ENCODE measurements around the gene DIAPH1. TPM values are rescaled to one million over a fixed set of nuclear protein-coding genes. Genes with fewer than 3 reads are reported as not detected.

Gene DIAPH1
- total RNA-seq (2012; rRNA removed) = 22.9 and 25.9 TPM in 2 replicates

DNA sequence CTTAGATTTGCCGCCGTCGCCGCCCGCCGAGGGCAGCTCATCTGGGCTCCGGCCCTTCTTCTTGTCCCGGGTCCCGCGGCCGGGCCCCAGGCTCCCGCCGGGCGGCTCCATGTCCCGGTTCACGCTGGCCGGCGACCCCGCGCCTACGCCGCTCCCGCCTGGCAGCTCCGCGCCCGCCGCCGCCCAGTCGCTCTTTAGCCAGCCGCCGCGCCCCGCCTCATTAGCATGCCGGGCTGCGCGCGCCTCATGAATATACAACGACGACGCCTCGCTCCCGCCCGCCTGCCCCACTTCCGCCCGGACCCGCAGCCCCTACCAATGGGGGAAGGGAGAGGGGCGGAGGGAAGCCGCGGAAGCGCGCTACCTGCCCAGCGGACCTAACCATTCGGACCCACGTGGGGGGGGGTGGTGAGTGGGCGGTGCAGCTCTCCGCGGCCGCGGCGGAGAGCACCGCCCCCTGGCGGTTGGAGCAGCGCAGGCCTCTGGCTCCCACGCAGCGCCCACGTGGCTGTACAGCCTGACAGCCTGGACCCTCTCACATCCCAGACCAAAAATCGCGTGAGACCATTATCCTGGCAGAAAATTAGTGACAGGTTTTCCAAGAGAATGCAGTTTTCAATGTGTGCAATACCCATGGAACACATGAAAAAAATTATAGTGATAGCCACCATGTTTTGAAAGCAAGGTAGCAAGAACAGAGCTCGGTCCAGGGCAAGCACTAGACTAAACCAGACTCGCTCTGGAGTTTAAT is at the start of gene DIAPH1:
Gene DIAPH1 (minus strand): TSS at position 197 of the 751 bp plus-strand sequence. CDS start 86 bp downstream, at position 111.
- Histone ChIP-seq H3K4me1 (ENCODE audit: control insufficient read depth, insufficient read depth, low read length) (peaks cover 19% of the 10 kb centered on the region), H3K27me3 (ENCODE audit: control insufficient read depth, insufficient read depth, low read length) (no peaks in the 10 kb centered on the region), H3K36me3 (ENCODE audit: insufficient read depth, low read length) (peaks cover 45% of the 10 kb centered on the region), H3K9ac (ENCODE audit: low read depth, low read length) (peak within 1 kb of the TSS; percentile 96), H3K4me2 (ENCODE audit: low read length) (peak within 1 kb of the TSS; percentile 91), H3K4me3 (ENCODE audit: low read length) (peak within 1 kb of the TSS; percentile 89), H3K9me3 (replicated peaks; ENCODE audit: low read length) (no peaks in the 10 kb centered on the region)

DNA sequence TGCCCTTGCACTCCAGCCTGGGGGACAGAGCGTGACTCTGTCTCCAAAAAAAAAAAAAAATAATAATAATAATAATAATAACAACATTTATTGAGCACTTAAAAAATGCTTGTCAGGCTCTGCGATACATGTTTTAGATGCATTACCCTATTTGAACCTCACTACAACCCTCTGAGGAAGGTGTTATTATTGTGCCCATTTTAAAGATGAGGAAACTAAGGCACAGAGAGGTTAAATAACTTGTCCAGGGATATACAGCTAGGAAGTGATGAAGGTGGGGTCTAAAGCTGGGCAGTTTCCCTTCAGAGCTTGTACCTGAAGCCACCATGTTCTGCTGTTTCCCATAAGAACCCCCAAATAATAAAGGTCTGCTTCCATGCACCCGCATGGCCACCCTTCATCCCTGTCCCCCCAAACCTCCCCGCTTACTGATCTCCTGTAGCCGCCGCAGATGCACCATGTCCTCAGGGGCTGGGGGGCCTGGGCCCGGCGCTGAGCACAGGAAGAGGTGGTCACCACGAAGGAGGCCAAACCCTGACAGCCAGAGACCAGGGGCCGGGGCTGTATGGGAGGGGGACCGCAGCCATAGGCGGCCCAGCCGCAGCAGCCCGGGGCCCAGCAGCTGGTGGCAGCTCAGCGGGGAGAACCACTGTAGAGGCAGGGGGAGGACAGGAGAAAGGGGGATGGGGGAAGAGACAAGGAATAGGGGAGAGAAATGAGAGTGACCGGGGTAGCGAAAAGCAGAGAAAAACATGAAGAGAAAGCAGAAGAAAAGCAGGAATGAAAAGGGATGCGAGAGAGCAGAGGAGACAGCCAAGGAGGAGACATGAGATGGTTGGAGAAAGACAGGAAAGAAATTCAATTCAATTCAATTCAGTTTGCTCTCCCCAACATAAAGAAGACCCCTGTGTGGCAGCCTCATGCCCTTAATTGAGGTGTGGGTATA is 47.5 kb upstream of the DIAPH1 start:
- Histone ChIP-seq H3K4me2 (ENCODE audit: low read length) (no peak overlapping the region), H3K9ac (ENCODE audit: low read depth, low read length) (no peak overlapping the region), H3K9me3 (replicated peaks; ENCODE audit: low read length) (no peaks in the 10 kb centered on the region), H3K4me3 (ENCODE audit: low read length) (no peak overlapping the region), H3K36me3 (ENCODE audit: insufficient read depth, low read length) (no peaks in the 10 kb centered on the region), H3K27me3 (ENCODE audit: control insufficient read depth, insufficient read depth, low read length) (no peaks in the 10 kb centered on the region), H3K4me1 (ENCODE audit: control insufficient read depth, insufficient read depth, low read length) (no peaks in the 10 kb centered on the region)

DNA sequence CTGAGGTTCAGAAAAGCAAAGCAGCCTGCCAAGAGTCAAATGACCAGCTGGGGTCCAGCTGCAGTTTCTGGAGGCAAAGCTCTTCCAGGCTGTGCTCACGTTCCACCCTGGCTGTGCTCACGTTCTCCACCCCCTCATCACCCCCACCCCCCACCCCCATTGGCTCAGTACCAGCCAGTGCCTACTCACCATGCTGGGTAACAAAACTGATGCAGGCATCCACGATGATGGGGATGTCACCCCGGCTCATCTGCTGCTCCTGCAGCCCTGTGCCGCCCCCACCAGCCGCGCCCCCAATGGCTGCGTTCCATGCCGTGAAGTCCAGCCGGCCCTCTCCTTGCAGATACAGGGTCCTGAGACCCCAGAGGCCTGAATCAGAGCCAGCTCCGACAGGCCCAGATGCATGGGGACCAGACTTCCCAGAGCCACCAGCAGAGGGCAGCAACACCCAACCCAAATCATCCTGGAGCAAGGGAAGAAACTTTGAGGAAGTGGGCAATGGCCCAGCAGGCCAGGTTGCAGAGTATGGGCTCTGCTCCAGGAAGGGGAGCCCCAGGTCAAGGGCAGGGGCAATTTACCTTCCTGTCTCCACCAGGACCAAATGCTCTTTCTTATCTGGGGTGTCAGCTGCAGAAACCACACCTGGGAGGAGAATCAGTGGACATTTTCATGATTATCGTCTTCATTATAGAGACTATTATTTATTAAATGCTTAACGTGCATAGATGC is 46.1 kb upstream of the DIAPH1 start:
- no peaks in the 10 kb centered on the region for H3K9me3 ChIP-seq (replicated peaks; ENCODE audit: low read length)
- H3K4me3 ChIP-seq (ENCODE audit: low read length) = no peak overlapping the region
- no peak overlapping the region for H3K9ac ChIP-seq (ENCODE audit: low read depth, low read length)
- no peaks in the 10 kb centered on the region for H3K4me1 ChIP-seq (ENCODE audit: control insufficient read depth, insufficient read depth, low read length)
- H3K36me3 ChIP-seq (ENCODE audit: insufficient read depth, low read length) = no peaks in the 10 kb centered on the region
- H3K4me2 ChIP-seq (ENCODE audit: low read length) = no peak overlapping the region
- H3K27me3 ChIP-seq (ENCODE audit: control insufficient read depth, insufficient read depth, low read length) = no peaks in the 10 kb centered on the region

DNA sequence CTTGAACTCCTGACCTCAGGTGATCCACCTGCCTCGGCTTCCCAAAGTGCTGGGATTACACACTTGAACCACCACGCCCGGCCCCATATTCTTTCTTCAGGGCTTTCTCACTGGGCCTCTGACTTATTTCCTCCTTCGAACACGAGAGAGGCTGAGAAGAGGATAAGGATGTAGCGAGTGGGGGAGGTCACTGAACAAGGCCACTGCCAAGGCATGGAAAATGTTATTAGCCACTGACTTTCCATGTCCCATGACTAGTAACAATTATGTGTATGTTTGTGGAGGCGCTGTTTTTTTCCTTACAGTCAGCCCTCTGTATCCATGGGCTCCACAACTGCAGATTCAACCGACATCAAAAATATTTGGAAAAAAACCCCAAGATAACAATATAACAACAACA is 44.7 kb upstream of the DIAPH1 start:
- Histone ChIP-seq H3K4me2 (ENCODE audit: low read length) (no peak overlapping the region), H3K27me3 (ENCODE audit: control insufficient read depth, insufficient read depth, low read length) (no peaks in the 10 kb centered on the region), H3K9ac (ENCODE audit: low read depth, low read length) (no peak overlapping the region), H3K36me3 (ENCODE audit: insufficient read depth, low read length) (no peaks in the 10 kb centered on the region), H3K4me1 (ENCODE audit: control insufficient read depth, insufficient read depth, low read length) (peaks cover 2% of the 10 kb centered on the region), H3K4me3 (ENCODE audit: low read length) (no peak overlapping the region), H3K9me3 (replicated peaks; ENCODE audit: low read length) (no peaks in the 10 kb centered on the region)

GRCh38 chr5:141662028-141662427 is 43.2 kb upstream of the DIAPH1 start:
- no peak overlapping the region for H3K4me2 ChIP-seq (ENCODE audit: low read length)
- peaks cover 11% of the 10 kb centered on the region for H3K4me1 ChIP-seq (ENCODE audit: control insufficient read depth, insufficient read depth, low read length)
- H3K4me3 ChIP-seq (ENCODE audit: low read length) = no peak overlapping the region
- no peaks in the 10 kb centered on the region for H3K9me3 ChIP-seq (replicated peaks; ENCODE audit: low read length)
- no peak overlapping the region for H3K9ac ChIP-seq (ENCODE audit: low read depth, low read length)
- no peaks in the 10 kb centered on the region for H3K27me3 ChIP-seq (ENCODE audit: control insufficient read depth, insufficient read depth, low read length)
- H3K36me3 ChIP-seq (ENCODE audit: insufficient read depth, low read length) = no peaks in the 10 kb centered on the region

DNA sequence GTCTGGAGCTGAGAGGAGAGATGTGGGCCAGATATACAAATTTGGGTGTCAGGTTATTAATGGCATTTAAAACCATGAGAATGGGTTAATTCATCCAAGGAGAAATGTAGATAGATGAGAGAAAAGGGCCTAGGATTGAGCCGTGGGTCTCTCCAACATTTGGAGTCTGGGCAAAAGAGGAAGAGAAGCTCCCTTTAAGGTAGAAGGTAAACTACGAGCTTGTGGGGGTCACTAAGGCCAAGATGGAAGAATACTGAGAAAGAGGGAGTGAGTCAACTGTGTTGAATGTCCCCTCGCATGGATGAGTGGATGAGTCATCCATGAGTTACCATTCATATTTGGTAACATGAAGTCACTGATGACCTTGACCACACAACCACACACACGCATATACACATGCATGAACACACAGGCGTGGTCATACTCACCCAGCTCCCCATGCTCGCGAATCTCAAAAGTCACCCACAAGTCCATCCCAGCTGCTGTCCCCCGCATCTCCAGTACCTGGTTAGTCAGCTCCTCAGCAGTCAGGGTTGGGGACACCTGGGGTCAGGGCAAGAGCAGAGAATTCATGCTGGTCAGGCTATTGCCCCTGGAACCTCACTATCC is 39.2 kb upstream of the DIAPH1 start:
- no peak overlapping the region for H3K4me3 ChIP-seq (ENCODE audit: low read length)
- no peaks in the 10 kb centered on the region for H3K36me3 ChIP-seq (ENCODE audit: insufficient read depth, low read length)
- H3K9ac ChIP-seq (ENCODE audit: low read depth, low read length) = no peak overlapping the region
- H3K4me1 ChIP-seq (ENCODE audit: control insufficient read depth, insufficient read depth, low read length) = peaks cover 22% of the 10 kb centered on the region
- peak overlapping the region; percentile 10 for H3K4me2 ChIP-seq (ENCODE audit: low read length)
- no peaks in the 10 kb centered on the region for H3K27me3 ChIP-seq (ENCODE audit: control insufficient read depth, insufficient read depth, low read length)
- H3K9me3 ChIP-seq (replicated peaks; ENCODE audit: low read length) = no peaks in the 10 kb centered on the region

DNA sequence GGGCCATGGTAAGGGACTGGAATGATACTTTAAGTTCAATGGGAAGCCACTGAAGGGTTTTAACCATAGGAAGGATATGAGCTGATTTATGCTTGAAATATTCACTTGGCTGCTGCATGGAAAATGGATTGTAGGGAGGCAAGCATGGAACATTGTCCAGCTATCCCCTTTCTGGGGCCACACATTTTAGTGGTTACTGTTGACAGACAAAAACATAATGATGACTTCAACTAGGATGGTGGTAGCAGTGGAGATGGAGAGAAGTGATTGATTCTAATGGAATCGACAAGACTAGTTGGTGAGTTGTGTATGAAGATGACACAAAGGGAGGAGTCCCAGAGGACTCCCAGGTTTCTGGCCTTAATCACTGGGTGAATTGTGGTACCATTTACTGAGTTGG is 38.6 kb upstream of the DIAPH1 start:
- H3K4me3 ChIP-seq (ENCODE audit: low read length) = no peak overlapping the region
- no peaks in the 10 kb centered on the region for H3K9me3 ChIP-seq (replicated peaks; ENCODE audit: low read length)
- H3K36me3 ChIP-seq (ENCODE audit: insufficient read depth, low read length) = no peaks in the 10 kb centered on the region
- H3K4me1 ChIP-seq (ENCODE audit: control insufficient read depth, insufficient read depth, low read length) = peaks cover 22% of the 10 kb centered on the region
- H3K27me3 ChIP-seq (ENCODE audit: control insufficient read depth, insufficient read depth, low read length) = no peaks in the 10 kb centered on the region
- no peak overlapping the region for H3K4me2 ChIP-seq (ENCODE audit: low read length)
- H3K9ac ChIP-seq (ENCODE audit: low read depth, low read length) = no peak overlapping the region

DNA sequence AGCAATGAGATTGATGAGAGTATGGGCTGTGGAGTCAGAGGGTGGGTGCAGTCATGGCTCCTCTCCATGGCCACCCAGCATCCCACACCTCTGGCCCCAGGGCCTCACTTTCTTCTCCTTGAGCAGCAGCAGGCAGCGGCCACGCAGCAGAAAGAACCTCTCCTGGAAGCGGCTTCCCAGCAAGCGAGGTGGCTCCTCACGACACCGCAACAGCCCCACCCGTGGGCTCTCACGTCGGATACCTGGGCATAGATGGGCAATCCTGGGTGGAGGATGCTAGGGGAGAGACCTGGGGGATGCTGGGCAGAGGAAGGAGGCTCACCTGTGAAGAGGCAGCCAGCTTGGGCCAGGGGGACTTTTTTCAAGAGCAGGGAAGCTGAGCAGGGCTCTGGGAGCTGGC is 37.6 kb upstream of the DIAPH1 start:
- no peak overlapping the region for H3K9ac ChIP-seq (ENCODE audit: low read depth, low read length)
- no peaks in the 10 kb centered on the region for H3K36me3 ChIP-seq (ENCODE audit: insufficient read depth, low read length)
- no peak overlapping the region for H3K4me2 ChIP-seq (ENCODE audit: low read length)
- H3K4me3 ChIP-seq (ENCODE audit: low read length) = no peak overlapping the region
- H3K4me1 ChIP-seq (ENCODE audit: control insufficient read depth, insufficient read depth, low read length) = peaks cover 25% of the 10 kb centered on the region
- no peaks in the 10 kb centered on the region for H3K27me3 ChIP-seq (ENCODE audit: control insufficient read depth, insufficient read depth, low read length)
- H3K9me3 ChIP-seq (replicated peaks; ENCODE audit: low read length) = no peaks in the 10 kb centered on the region

- no peaks in the 10 kb centered on the region for H3K9me3 ChIP-seq (replicated peaks; ENCODE audit: low read length)
- H3K36me3 ChIP-seq (ENCODE audit: insufficient read depth, low read length) = no peaks in the 10 kb centered on the region
- H3K4me2 ChIP-seq (ENCODE audit: low read length) = no peak overlapping the region
- H3K27me3 ChIP-seq (ENCODE audit: control insufficient read depth, insufficient read depth, low read length) = no peaks in the 10 kb centered on the region
- H3K4me1 ChIP-seq (ENCODE audit: control insufficient read depth, insufficient read depth, low read length) = peaks cover 31% of the 10 kb centered on the region
- no peak overlapping the region for H3K9ac ChIP-seq (ENCODE audit: low read depth, low read length)
- H3K4me3 ChIP-seq (ENCODE audit: low read length) = no peak overlapping the region
Measured at GRCh38 chr5:141655020-141655419, 36.2 kb upstream of the DIAPH1 start.

DNA sequence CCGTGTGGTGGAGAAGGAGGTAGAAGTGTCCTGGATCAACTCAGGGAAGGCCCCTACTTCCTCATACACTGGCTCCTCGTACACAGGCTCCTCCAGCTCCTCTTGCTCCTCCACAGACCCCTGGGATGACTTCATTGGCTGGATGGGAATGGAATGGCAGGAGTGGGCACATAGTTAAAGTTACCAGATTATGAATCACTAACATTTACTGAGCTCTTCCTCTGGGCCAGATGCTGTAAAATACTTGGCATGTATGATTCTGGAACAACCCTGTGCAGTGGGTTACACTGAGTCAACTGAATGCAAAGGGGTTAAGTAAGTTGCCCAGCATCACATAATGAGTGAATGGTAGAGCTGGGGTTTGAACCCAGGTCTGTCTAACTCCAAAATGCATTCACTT is 35.5 kb upstream of the DIAPH1 start:
- Histone ChIP-seq H3K27me3 (ENCODE audit: control insufficient read depth, insufficient read depth, low read length) (no peaks in the 10 kb centered on the region), H3K9ac (ENCODE audit: low read depth, low read length) (peak overlapping the region; percentile 39), H3K9me3 (replicated peaks; ENCODE audit: low read length) (no peaks in the 10 kb centered on the region), H3K4me3 (ENCODE audit: low read length) (no peak overlapping the region), H3K4me1 (ENCODE audit: control insufficient read depth, insufficient read depth, low read length) (peaks cover 31% of the 10 kb centered on the region), H3K4me2 (ENCODE audit: low read length) (peak overlapping the region; percentile 21), H3K36me3 (ENCODE audit: insufficient read depth, low read length) (no peaks in the 10 kb centered on the region)

GRCh38 chr5:141651728-141652105 is 32.9 kb upstream of the DIAPH1 start:
- Histone ChIP-seq H3K4me2 (ENCODE audit: low read length) (peak overlapping the region; percentile 90), H3K4me1 (ENCODE audit: control insufficient read depth, insufficient read depth, low read length) (peaks cover 19% of the 10 kb centered on the region), H3K9ac (ENCODE audit: low read depth, low read length) (peak overlapping the region; percentile 84), H3K27me3 (ENCODE audit: control insufficient read depth, insufficient read depth, low read length) (no peaks in the 10 kb centered on the region), H3K36me3 (ENCODE audit: insufficient read depth, low read length) (peaks cover 19% of the 10 kb centered on the region), H3K9me3 (replicated peaks; ENCODE audit: low read length) (no peaks in the 10 kb centered on the region), H3K4me3 (ENCODE audit: low read length) (peak overlapping the region; percentile 87)
